HCT116 (cell line): ENCODE data around the gene UCN3.

Experiments used
- EZH2phosphoT487 ChIP-seq: fragments of 200-600 bp; IDR thresholded peaks from 2 replicates; pipeline ENCODE4 v1.6.1; 2018; ENCODE audit warnings: antibody characterized with exemption, borderline replicate concordance
- POLR2A ChIP-seq: IDR thresholded peaks from 2 replicates; pipeline ENCODE4 v1.7.0; 2011; ENCODE audit warnings: borderline replicate concordance; ENCODE audit not compliant: insufficient read depth, insufficient read length; ENCODE audit errors: extremely low read depth
- RAD21 ChIP-seq: IDR thresholded peaks from 2 replicates; pipeline ENCODE4 v1.6.1; 2012; ENCODE audit warnings: low read depth, mild to moderate bottlenecking
- SP1 ChIP-seq: IDR thresholded peaks from 2 replicates; pipeline ENCODE4 v1.6.1; 2012; ENCODE audit warnings: low read depth
- SRF ChIP-seq: IDR thresholded peaks from 2 replicates; pipeline ENCODE4 v1.6.1; 2012; ENCODE audit warnings: low read depth
- TCF7L2 ChIP-seq: IDR thresholded peaks from 2 replicates; pipeline ENCODE4 v1.7.0; 2011; ENCODE audit warnings: borderline replicate concordance, inconsistent platforms; ENCODE audit not compliant: insufficient read depth, insufficient read length; ENCODE audit errors: extremely low read depth
- ZNF274 ChIP-seq: fragments of 200-500 bp; sonication (Bioruptor generic); IDR thresholded peaks from 2 replicates; pipeline ENCODE4 v1.6.1; 2014; ENCODE audit warnings: mild to moderate bottlenecking, low read depth, low read length, inconsistent platforms
- TF ChIP-seq, protein P1 (sequence below), 3 experiments: fragments of 200-600 bp in 1 of 3; sonication (generic) in 1 of 3; IDR thresholded peaks in 2 of 3; conservative IDR thresholded peaks in 1 of 3; 2 replicates each; pipeline ENCODE4 v1.5.1; 2012 to 2017; ENCODE audit warnings: low read depth in 2 of 3, low read length in 2 of 3, antibody characterized with exemption in 1 of 3, borderline replicate concordance in 1 of 3, control low read depth in 1 of 3, mild to moderate bottlenecking in 1 of 3, mixed read lengths in 1 of 3, mixed run types in 1 of 3, moderate library complexity in 1 of 3; ENCODE audit not compliant: insufficient read depth in 1 of 3

- TF ChIP-seq EZH2phosphoT487, result no peak
- TF ChIP-seq POLR2A, result no peak
- TF ChIP-seq, protein P1, sequence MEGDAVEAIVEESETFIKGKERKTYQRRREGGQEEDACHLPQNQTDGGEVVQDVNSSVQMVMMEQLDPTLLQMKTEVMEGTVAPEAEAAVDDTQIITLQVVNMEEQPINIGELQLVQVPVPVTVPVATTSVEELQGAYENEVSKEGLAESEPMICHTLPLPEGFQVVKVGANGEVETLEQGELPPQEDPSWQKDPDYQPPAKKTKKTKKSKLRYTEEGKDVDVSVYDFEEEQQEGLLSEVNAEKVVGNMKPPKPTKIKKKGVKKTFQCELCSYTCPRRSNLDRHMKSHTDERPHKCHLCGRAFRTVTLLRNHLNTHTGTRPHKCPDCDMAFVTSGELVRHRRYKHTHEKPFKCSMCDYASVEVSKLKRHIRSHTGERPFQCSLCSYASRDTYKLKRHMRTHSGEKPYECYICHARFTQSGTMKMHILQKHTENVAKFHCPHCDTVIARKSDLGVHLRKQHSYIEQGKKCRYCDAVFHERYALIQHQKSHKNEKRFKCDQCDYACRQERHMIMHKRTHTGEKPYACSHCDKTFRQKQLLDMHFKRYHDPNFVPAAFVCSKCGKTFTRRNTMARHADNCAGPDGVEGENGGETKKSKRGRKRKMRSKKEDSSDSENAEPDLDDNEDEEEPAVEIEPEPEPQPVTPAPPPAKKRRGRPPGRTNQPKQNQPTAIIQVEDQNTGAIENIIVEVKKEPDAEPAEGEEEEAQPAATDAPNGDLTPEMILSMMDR (IDR thresholded peaks at IDR 0.05 in 2 of 3, conservative IDR thresholded peaks at IDR 0.05 in 1 of 3; ENCODE audit: borderline replicate concordance in 1 of 3, insufficient read depth in 1 of 3, low read depth in 2 of 3, low read length in 2 of 3), result no peak
- TF ChIP-seq SP1, result no peak
- TF ChIP-seq TCF7L2, result no peak
- TF ChIP-seq ZNF274, result no peak
- no peak for TF ChIP-seq SRF
- TF ChIP-seq RAD21, result no peak
Measured at GRCh38 chr10:5416981-5417380, 52.2 kb downstream of the UCN3 start.
